NCI-H2171 (cell line): ENCODE data around the gene FBXO31.
"Not testable (repeated sequence)": the region's sequence is repeated elsewhere in the genome, so short reads cannot be mapped to it uniquely, and the experiment has no call there.

Source experiments
- DNase-seq: peaks from one replicate; lab custom pipeline; 2025; lab: John Stamatoyannopoulos, UW

The FBXO31 gene

GRCh38 chr16:87362828-87363559 is 20.6 kb downstream of the FBXO31 start:
- DNase-seq, result not testable (repeated sequence)

- no peak for DNase-seq
Measured at GRCh38 chr16:87361916-87362619, 21.5 kb downstream of the FBXO31 start.

GRCh38 chr16:87360862-87361610 is 22.5 kb downstream of the FBXO31 start:
- no peak for DNase-seq

- no peak for DNase-seq
Measured at GRCh38 chr16:87359121-87359520, 24.5 kb downstream of the FBXO31 start.

- DNase-seq, result no peak
Measured at GRCh38 chr16:87358696-87359095, 24.9 kb downstream of the FBXO31 start.

GRCh38 chr16:87358250-87358649 is 25.3 kb downstream of the FBXO31 start:
- no peak for DNase-seq

- DNase-seq, result no peak
Measured at GRCh38 chr16:87356491-87356853, 27.1 kb downstream of the FBXO31 start.

- no peak for DNase-seq
Measured at GRCh38 chr16:87353613-87354012, 30.0 kb downstream of the FBXO31 start.

GRCh38 chr16:87352818-87353217 is 30.8 kb downstream of the FBXO31 start:
- no peak for DNase-seq

GRCh38 chr16:87351320-87351698 is 32.3 kb downstream of the FBXO31 start:
- DNase-seq, result no peak

- DNase-seq, result no peak
Measured at GRCh38 chr16:87350681-87351319, 32.8 kb downstream of the FBXO31 start.

GRCh38 chr16:87350031-87350430 is 33.5 kb downstream of the FBXO31 start:
- no peak for DNase-seq

GRCh38 chr16:87348616-87349157 is 34.9 kb downstream of the FBXO31 start:
- no peak for DNase-seq

- DNase-seq, result no peak
Measured at GRCh38 chr16:87347932-87348615, 35.5 kb downstream of the FBXO31 start.

- DNase-seq, result no peak
Measured at GRCh38 chr16:87346517-87347060, 37.0 kb downstream of the FBXO31 start.

GRCh38 chr16:87345726-87346424 is 37.7 kb downstream of the FBXO31 start:
- no peak for DNase-seq

GRCh38 chr16:87344931-87345631 is 38.5 kb downstream of the FBXO31 start:
- no peak for DNase-seq

- no peak for DNase-seq
Measured at GRCh38 chr16:87344165-87344930, 39.2 kb downstream of the FBXO31 start.

GRCh38 chr16:87343753-87344050 is 39.9 kb downstream of the FBXO31 start:
- DNase-seq, result no peak
